Heart left ventricle (tissue), 13 donors: Measurements from ENCODE around the gene CEP85L.

Experiments used
- POLR2A ChIP-seq, 2 donors: fragments of 450-650 bp; IDR thresholded peaks; one replicate each; pipeline ENCODE4 v1.6.1; 2017; ENCODE audit warnings: antibody characterized with exemption in 2 of 2, mild to moderate bottlenecking in 2 of 2, moderate library complexity in 2 of 2
- TF ChIP-seq, protein P1 (sequence below), 12 donors: fragments of 200-600 bp; sonication (generic) in 4 of 12; IDR thresholded peaks; one replicate each; pipeline versions ENCODE4 v1.5.0 to v1.8.0; 2018 to 2022; ENCODE audit warnings: antibody characterized with exemption in 12 of 12, mild to moderate bottlenecking in 5 of 12
- donor health status: ischemic (EF 13 %, LVEDD 7.1; RV severe dilation, severe dysfunction).
- donor health status: DM: no; HTN: yes; CAD: no.
- donor health status: DM: no; HTN: no; CAD: no.
- donor health status: ischemic (EF 25% LVEDD 6.9; RV normal size, moderate dysfunction).
- donor health status: ischemic (EF 25% LVEDD 5.7; RV mildly dilated, moderate dysfunction).
- donor health status: ischemic (EF 35%, LVEDD 5.7; RV mildly dilated, moderate dysfunction).
- donor health status: nonischemic (EF 11% LVEDD 7.7; RV severe dilation, severe dysfunction).
- donor health status: DM: yes; HTN: yes; CAD: no.
- donor health status: PGD.
- donor health status: ischemic (EF 29% LVEDD 5.4; RV normal size, mild dysfunction).
- donor health status: nonischemic (EF 23%, LVEDD 6.1; RV moderate dilation, normal function).

DNA sequence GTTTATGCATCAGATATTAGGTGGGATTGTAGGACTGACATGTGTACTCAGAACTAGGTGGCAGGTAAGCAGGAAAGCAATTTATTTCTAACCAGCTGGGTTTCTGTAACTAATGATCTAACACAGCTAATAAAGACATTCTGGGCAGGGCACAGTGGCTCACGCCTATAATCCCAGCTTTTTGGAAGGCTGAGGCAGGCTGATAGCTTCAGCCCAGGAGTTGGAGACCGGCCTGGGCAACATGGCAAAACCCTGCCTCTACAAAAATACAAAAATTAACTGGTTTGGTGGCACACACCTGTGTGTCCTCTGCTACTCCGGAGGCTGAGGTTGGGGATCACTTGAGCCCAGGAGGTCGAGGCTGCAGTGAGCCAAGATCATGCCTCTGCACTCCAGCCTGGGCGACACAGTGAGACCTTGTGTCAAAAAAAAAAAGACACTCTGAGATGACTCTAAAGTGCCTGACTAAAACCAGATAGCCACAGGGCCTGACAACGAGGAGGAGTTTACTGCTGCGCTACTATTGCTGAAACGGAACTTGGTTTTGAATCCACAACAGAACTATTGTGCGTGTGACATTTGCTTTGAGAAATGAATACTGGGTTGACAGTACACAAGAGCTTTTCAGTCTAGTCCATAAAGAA, 29.2 kb upstream of the CEP85L start:
- no peak for TF ChIP-seq POLR2A (IDR thresholded peaks at IDR 0.05)
- TF ChIP-seq, protein P1, sequence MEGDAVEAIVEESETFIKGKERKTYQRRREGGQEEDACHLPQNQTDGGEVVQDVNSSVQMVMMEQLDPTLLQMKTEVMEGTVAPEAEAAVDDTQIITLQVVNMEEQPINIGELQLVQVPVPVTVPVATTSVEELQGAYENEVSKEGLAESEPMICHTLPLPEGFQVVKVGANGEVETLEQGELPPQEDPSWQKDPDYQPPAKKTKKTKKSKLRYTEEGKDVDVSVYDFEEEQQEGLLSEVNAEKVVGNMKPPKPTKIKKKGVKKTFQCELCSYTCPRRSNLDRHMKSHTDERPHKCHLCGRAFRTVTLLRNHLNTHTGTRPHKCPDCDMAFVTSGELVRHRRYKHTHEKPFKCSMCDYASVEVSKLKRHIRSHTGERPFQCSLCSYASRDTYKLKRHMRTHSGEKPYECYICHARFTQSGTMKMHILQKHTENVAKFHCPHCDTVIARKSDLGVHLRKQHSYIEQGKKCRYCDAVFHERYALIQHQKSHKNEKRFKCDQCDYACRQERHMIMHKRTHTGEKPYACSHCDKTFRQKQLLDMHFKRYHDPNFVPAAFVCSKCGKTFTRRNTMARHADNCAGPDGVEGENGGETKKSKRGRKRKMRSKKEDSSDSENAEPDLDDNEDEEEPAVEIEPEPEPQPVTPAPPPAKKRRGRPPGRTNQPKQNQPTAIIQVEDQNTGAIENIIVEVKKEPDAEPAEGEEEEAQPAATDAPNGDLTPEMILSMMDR (IDR thresholded peaks at IDR 0.05) = no peak
